GM12878 (cell line): ENCODE results near the gene KRT32.

Experiments
- CBX5 ChIP-seq: sonication (generic); IDR thresholded peaks from 2 replicates; pipeline ENCODE4 v1.6.1; 2016; ENCODE audit warnings: low read depth, moderate library complexity, mild to moderate bottlenecking, inconsistent platforms
- EP300 ChIP-seq, 2 experiments: fragments of 150-350 bp in 1 of 2; IDR thresholded peaks; 2 replicates each; pipeline ENCODE4 v1.6.1; 2011 to 2012; ENCODE audit warnings: low read depth in 2 of 2, low read length in 2 of 2, borderline replicate concordance in 1 of 2, improper control_type of control experiment in 1 of 2, inconsistent platforms in 1 of 2; ENCODE audit not compliant: control insufficient read depth in 1 of 2
- YY1 ChIP-seq: IDR thresholded peaks from 2 replicates; pipeline ENCODE4 v1.6.1; 2011; ENCODE audit warnings: low read depth, mild to moderate bottlenecking, low read length

- no peak for TF ChIP-seq EP300 (IDR thresholded peaks at IDR 0.05; ENCODE audit: borderline replicate concordance in 1 of 2, control insufficient read depth in 1 of 2, low read depth in 2 of 2, low read length in 2 of 2)
- TF ChIP-seq YY1, result no peak
- TF ChIP-seq CBX5, result no peak
Observed at GRCh38 chr17:41433586-41433985, 33.6 kb downstream of the KRT32 start.
